GM12878 (cell line): ENCODE results near the gene ADGRV1. TPM values are rescaled to one million over a fixed set of nuclear protein-coding genes. Genes with fewer than 3 reads are reported as not detected.

Experiments used
- ATAC-seq: fragments of 200-7000 bp; cut with Tn5 transposase; 3 replicates; pipeline ENCODE4 v1.9.1; 2020; ENCODE audit warnings: mild to moderate bottlenecking, moderate library complexity
- BruUV-seq: library from RNA; stranded (reverse); fragments of 400-500 nt; replicated peaks from 2 replicates; lab custom pipeline; 2021; lab: Mats Ljungman, UMichigan
- CTCF ChIA-PET: fragments of 300-600 bp; sonication (Branson Sonifier 250); formaldehyde crosslinking; extraction: SDS; loops from one replicate; lab custom pipeline; 2021; ENCODE audit warnings: inconsistent platforms; lab: Yijun Ruan, JAX
- POLR2A ChIA-PET: fragments of 350-600 bp; formaldehyde crosslinking; extraction: SDS; loops from one replicate; lab custom pipeline; 2021; ENCODE audit warnings: inconsistent platforms; lab: Charles Lee
- RAD21 ChIA-PET: fragments of 300-600 bp; sonication (Branson Sonifier 250); formaldehyde crosslinking; loops from one replicate; lab custom pipeline; 2023; ENCODE audit warnings: antibody characterized with exemption; ENCODE audit not compliant: unreplicated experiment; lab: Charles Lee
- SMC1A ChIA-PET: fragments of 300-600 bp; sonication (Branson Sonifier 250); formaldehyde crosslinking; loops from one replicate; lab custom pipeline; 2023; ENCODE audit not compliant: unreplicated experiment, uncharacterized antibody; lab: Charles Lee
- DNase-seq: peaks from one replicate; pipeline ENCODE4 v3.0.0-alpha.2; 2011; ENCODE audit warnings: low read depth, low spot score
- FAIRE-seq: peaks from 3 replicates; lab custom pipeline; 2011; peaks lifted over from hg19 to GRCh38; lab: Jason Lieb, UNC
- H2AFZ ChIP-seq: 2 replicates; pipeline ENCODE4 v1.6.0; 2011; ENCODE audit warnings: low read depth, low read length, control low read depth; ENCODE audit not compliant: control insufficient read depth
- H3K27ac ChIP-seq: 2 replicates; pipeline ENCODE4 v1.5.1; 2011; ENCODE audit warnings: control low read depth; ENCODE audit not compliant: control insufficient read depth, insufficient read depth
- H3K27me3 ChIP-seq, 2 experiments: replicated peaks in 1 of 2; 2 replicates each; pipeline versions ENCODE4 v1.6.0 to v1.6.1; 2011; ENCODE audit warnings: low read length in 1 of 2; ENCODE audit not compliant: control insufficient read depth in 2 of 2, insufficient read depth in 2 of 2
- H3K36me3 ChIP-seq, 2 experiments: 2 replicates each; pipeline ENCODE4 v1.5.1; 2011; ENCODE audit warnings: low read length in 1 of 2; ENCODE audit not compliant: control insufficient read depth in 2 of 2, insufficient read depth in 2 of 2
- H3K4me1 ChIP-seq: 2 replicates; pipeline ENCODE4 v1.6.1; 2011; ENCODE audit warnings: mild to moderate bottlenecking, low read length, moderate library complexity, mixed read lengths; ENCODE audit not compliant: control insufficient read depth, insufficient read depth
- H3K4me2 ChIP-seq: 2 replicates; pipeline ENCODE4 v1.6.0; 2011; ENCODE audit warnings: control low read depth; ENCODE audit not compliant: control insufficient read depth, insufficient read depth
- H3K4me3 ChIP-seq: fragments of 200-600 bp; sonication (generic); 2 replicates; pipeline ENCODE4 v1.5.1; 2016
- H3K79me2 ChIP-seq: 2 replicates; pipeline ENCODE4 v1.6.0; 2011; ENCODE audit warnings: low read length; ENCODE audit not compliant: control insufficient read depth, insufficient read depth
- H3K9ac ChIP-seq: 2 replicates; pipeline ENCODE4 v1.8.0; 2011; ENCODE audit warnings: low read length, control low read depth, mixed read lengths; ENCODE audit not compliant: control insufficient read depth, insufficient read depth
- H3K9me3 ChIP-seq: replicated peaks from 3 replicates; pipeline ENCODE4 v1.5.1; 2011; ENCODE audit warnings: mild to moderate bottlenecking, low read length; ENCODE audit not compliant: control insufficient read depth, insufficient read depth
- H4K20me1 ChIP-seq: 2 replicates; pipeline ENCODE4 v1.6.0; 2011; ENCODE audit not compliant: control insufficient read depth, insufficient read depth
- ASH2L ChIP-seq: fragments of 300-600, 200-600 bp; sonication (generic); IDR thresholded peaks from 2 replicates; pipeline ENCODE4 v1.6.1; 2017; ENCODE audit warnings: low read depth, mild to moderate bottlenecking, borderline replicate concordance
- CREB1 ChIP-seq: IDR thresholded peaks from 2 replicates; pipeline ENCODE4 v1.6.1; 2012; ENCODE audit warnings: low read depth, mild to moderate bottlenecking, inconsistent platforms
- FOXK2 ChIP-seq: fragments of 450-650 bp; IDR thresholded peaks from 2 replicates; pipeline ENCODE4 v1.6.1; 2017; ENCODE audit warnings: mild to moderate bottlenecking, moderate library complexity
- NFYA ChIP-seq: IDR thresholded peaks from 2 replicates; pipeline ENCODE4 v1.6.1; 2011; ENCODE audit warnings: low read depth, mild to moderate bottlenecking, low read length, improper control_type of control experiment, borderline replicate concordance
- NFYB ChIP-seq: IDR thresholded peaks from 2 replicates; pipeline ENCODE4 v1.6.1; 2011; ENCODE audit warnings: low read depth, mild to moderate bottlenecking, low read length, improper control_type of control experiment, moderate library complexity; ENCODE audit not compliant: insufficient read depth
- NRF1 ChIP-seq: conservative IDR thresholded peaks from 2 replicates; pipeline ENCODE4 v1.6.1; 2011; ENCODE audit warnings: mild to moderate bottlenecking, low read depth, low read length, improper control_type of control experiment
- PAX5 ChIP-seq: IDR thresholded peaks from 2 replicates; pipeline ENCODE4 v1.6.1; 2011; ENCODE audit warnings: low read depth, low read length, borderline replicate concordance
- PML ChIP-seq: IDR thresholded peaks from 2 replicates; pipeline ENCODE4 v1.6.1; 2012; ENCODE audit warnings: low read length, inconsistent platforms
- SIX5 ChIP-seq: IDR thresholded peaks from 2 replicates; pipeline ENCODE4 v1.6.1; 2011; ENCODE audit warnings: mild to moderate bottlenecking, low read depth, low read length, moderate library complexity; ENCODE audit not compliant: severe bottlenecking
- SMAD5 ChIP-seq: IDR thresholded peaks from 2 replicates; pipeline ENCODE4 v1.6.1; 2016; ENCODE audit warnings: antibody characterized with exemption, low read depth
- SREBF1 ChIP-seq: IDR thresholded peaks from 2 replicates; pipeline ENCODE4 v1.6.1; 2012; ENCODE audit warnings: mild to moderate bottlenecking, low read length
- SUPT20H ChIP-seq: IDR thresholded peaks from 2 replicates; pipeline ENCODE4 v1.6.1; 2011; ENCODE audit warnings: low read depth, mild to moderate bottlenecking, low read length, moderate library complexity, borderline replicate concordance; ENCODE audit not compliant: control insufficient read depth
- SUZ12 ChIP-seq: fragments of 200-600 bp; sonication (generic); IDR thresholded peaks from one replicate; pipeline ENCODE4 v1.6.1; 2018; ENCODE audit warnings: antibody characterized with exemption, mild to moderate bottlenecking; ENCODE audit not compliant: unreplicated experiment
- YY1 ChIP-seq: IDR thresholded peaks from 2 replicates; pipeline ENCODE4 v1.6.1; 2011; ENCODE audit warnings: low read depth, mild to moderate bottlenecking, low read length
- in situ Hi-C: fragments of 300-500 bp; cut with MboI; formaldehyde crosslinking; loops from 9 replicates; pipeline ENCODE4 v1.14.3; 2018; ENCODE audit warnings: mixed read lengths
- intact Hi-C: fragments of 100-400 bp; cut with micrococcal nuclease; formaldehyde crosslinking; loops from one replicate; pipeline ENCODE4 v1.14.2; 2022; ENCODE audit not compliant: unreplicated experiment
- polyA plus RNA-seq, 11 experiments: library from polyadenylated mRNA; depleted of rRNA in 4 of 11; unstranded in 6 of 11; stranded (reverse) in 5 of 11; fragments of >200 nt; fragmentation: Nextera tagmentation in 4 of 11; fragmentation: Illumina TruSeq in 1 of 11; extraction: Ambion mirVana in 4 of 11; extraction: Trizol in 1 of 11; gene quantifications; 1 replicate in 1 of 11; 2 replicates in 10 of 11; pipeline versions ENCODE4 v1.2.1 to v1.2.3, GENCODE V29; 2011 to 2016; ENCODE audit warnings: inconsistent platforms in 2 of 11, missing spikeins in 2 of 11, low read depth in 1 of 11
- total RNA-seq, 4 experiments: library from RNA; depleted of rRNA in 3 of 4; stranded (reverse); fragments of >200 nt in 3 of 4; fragmentation: Illumina TruSeq in 1 of 4; extraction: Trizol in 1 of 4; gene quantifications; 2 replicates each; pipeline versions ENCODE4 v1.2.1 to v1.2.3, GENCODE V29; 2013 to 2021
- TF ChIP-seq, protein P1 (sequence below): fragments of 450-650 bp; IDR thresholded peaks from 2 replicates; pipeline ENCODE4 v1.6.1; 2018; ENCODE audit warnings: mild to moderate bottlenecking, low read depth, moderate library complexity; ENCODE audit not compliant: partially characterized antibody
- TF ChIP-seq, protein P2 (sequence below): fragments of 450-650 bp; IDR thresholded peaks from 2 replicates; pipeline ENCODE4 v1.6.1; 2014; ENCODE audit warnings: mild to moderate bottlenecking
- TF ChIP-seq, protein P3 (sequence below): fragments of 450-650 bp; IDR thresholded peaks from 2 replicates; pipeline ENCODE4 v1.6.1; 2017; ENCODE audit warnings: mild to moderate bottlenecking, moderate library complexity

Gene ADGRV1
- total and polyA plus RNA-seq, 10 of the 15 experiments (the other 5 are each of a cell fraction or from before 2014, with no cell fraction given) = 0.04 to 8.1 (median 0.16) TPM; not detected in 1

DNA sequence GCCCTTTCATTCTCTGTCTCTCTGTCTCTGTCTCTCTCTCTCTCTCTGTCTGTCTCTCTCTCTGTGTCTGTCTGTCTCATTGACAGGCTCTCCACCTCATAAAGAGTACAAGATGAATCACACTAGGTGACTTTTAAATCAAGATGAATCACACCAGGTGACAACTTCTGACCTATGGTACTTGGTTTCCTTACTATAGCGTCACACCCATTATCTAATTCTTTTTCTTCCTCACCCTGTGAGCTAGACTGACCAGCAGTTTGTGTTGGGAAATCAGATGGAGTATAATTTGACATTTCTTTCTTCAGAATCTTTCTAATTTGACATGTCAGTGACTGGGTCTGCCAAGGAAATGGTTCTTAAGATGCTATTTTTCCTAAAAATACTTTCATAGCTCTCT, 591.6 kb downstream of the ADGRV1 start (continued):
- TF ChIP-seq, protein P1, sequence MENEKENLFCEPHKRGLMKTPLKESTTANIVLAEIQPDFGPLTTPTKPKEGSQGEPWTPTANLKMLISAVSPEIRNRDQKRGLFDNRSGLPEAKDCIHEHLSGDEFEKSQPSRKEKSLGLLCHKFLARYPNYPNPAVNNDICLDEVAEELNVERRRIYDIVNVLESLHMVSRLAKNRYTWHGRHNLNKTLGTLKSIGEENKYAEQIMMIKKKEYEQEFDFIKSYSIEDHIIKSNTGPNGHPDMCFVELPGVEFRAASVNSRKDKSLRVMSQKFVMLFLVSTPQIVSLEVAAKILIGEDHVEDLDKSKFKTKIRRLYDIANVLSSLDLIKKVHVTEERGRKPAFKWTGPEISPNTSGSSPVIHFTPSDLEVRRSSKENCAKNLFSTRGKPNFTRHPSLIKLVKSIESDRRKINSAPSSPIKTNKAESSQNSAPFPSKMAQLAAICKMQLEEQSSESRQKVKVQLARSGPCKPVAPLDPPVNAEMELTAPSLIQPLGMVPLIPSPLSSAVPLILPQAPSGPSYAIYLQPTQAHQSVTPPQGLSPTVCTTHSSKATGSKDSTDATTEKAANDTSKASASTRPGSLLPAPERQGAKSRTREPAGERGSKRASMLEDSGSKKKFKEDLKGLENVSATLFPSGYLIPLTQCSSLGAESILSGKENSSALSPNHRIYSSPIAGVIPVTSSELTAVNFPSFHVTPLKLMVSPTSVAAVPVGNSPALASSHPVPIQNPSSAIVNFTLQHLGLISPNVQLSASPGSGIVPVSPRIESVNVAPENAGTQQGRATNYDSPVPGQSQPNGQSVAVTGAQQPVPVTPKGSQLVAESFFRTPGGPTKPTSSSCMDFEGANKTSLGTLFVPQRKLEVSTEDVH = no peak
- TF ChIP-seq SMAD5 (no peak), CREB1 (no peak), YY1 (no peak), PML (no peak), SREBF1 (no peak), NFYA (no peak), SIX5 (no peak)

DNA sequence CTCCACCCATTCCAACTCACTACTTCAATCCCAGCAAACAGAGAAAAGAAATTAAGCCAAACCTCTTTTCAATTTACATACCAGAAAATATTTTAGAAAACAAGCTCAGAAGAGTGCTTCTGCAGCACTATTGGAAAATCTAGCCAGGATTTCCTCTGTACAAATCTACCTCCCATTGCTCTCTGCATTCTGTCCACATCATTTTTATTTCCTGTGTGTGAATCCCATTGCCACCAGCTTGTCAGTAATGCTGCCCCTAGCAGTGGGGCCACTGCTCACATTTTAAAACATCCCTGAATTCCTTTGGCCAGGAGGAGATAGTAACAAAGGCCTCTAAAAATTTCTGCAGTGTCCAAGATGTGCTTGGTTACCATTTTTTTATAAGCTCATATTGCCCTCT, 592.0 kb downstream of the ADGRV1 start:
- CTCF ChIA-PET = interaction anchor here (0.7 to 1.1 kb wide), 2 partner anchors 30 to 33 kb away, joined by 4 to 6 read pairs; no protein-coding TSS in a partner anchor
- Histone ChIP-seq H2AFZ (no peak overlapping the region), H3K9ac (no peak overlapping the region), H3K4me3 (no peak overlapping the region), H3K79me2 (no peaks in the 10 kb centered on the region), H3K27ac (no peak overlapping the region), H3K9me3 (no peaks in the 10 kb centered on the region; the same call in 2 of the 3 replicates), H3K36me3 (no peaks in the 10 kb centered on the region), H3K4me2 (no peak overlapping the region), H3K27me3 (no peaks in the 10 kb centered on the region), H4K20me1 (no peaks in the 10 kb centered on the region), H3K4me1 (no peaks in the 10 kb centered on the region)
- SMC1A ChIA-PET = interaction anchor here (0.7 to 2.7 kb wide), 4 partner anchors 9 to 236 kb away, joined by 3 to 6 read pairs (median 4); no protein-coding TSS in a partner anchor
- RAD21 ChIA-PET = no interaction called here
- FAIRE-seq (no peak), DNase-seq (no peak), ATAC-seq (no peak)
- BruUV-seq = no TSS peak
- intact Hi-C loops (no loop called here), in situ Hi-C loops (no loop called here)
- TF ChIP-seq SUPT20H = no peak
- no peak for TF ChIP-seq NFYB
- no peak for TF ChIP-seq FOXK2
- TF ChIP-seq, protein P2, sequence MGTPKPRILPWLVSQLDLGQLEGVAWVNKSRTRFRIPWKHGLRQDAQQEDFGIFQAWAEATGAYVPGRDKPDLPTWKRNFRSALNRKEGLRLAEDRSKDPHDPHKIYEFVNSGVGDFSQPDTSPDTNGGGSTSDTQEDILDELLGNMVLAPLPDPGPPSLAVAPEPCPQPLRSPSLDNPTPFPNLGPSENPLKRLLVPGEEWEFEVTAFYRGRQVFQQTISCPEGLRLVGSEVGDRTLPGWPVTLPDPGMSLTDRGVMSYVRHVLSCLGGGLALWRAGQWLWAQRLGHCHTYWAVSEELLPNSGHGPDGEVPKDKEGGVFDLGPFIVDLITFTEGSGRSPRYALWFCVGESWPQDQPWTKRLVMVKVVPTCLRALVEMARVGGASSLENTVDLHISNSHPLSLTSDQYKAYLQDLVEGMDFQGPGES = no peak
- no peak for TF ChIP-seq ASH2L
- TF ChIP-seq NRF1 = no peak
- TF ChIP-seq PAX5 = no peak
- TF ChIP-seq, protein P3, sequence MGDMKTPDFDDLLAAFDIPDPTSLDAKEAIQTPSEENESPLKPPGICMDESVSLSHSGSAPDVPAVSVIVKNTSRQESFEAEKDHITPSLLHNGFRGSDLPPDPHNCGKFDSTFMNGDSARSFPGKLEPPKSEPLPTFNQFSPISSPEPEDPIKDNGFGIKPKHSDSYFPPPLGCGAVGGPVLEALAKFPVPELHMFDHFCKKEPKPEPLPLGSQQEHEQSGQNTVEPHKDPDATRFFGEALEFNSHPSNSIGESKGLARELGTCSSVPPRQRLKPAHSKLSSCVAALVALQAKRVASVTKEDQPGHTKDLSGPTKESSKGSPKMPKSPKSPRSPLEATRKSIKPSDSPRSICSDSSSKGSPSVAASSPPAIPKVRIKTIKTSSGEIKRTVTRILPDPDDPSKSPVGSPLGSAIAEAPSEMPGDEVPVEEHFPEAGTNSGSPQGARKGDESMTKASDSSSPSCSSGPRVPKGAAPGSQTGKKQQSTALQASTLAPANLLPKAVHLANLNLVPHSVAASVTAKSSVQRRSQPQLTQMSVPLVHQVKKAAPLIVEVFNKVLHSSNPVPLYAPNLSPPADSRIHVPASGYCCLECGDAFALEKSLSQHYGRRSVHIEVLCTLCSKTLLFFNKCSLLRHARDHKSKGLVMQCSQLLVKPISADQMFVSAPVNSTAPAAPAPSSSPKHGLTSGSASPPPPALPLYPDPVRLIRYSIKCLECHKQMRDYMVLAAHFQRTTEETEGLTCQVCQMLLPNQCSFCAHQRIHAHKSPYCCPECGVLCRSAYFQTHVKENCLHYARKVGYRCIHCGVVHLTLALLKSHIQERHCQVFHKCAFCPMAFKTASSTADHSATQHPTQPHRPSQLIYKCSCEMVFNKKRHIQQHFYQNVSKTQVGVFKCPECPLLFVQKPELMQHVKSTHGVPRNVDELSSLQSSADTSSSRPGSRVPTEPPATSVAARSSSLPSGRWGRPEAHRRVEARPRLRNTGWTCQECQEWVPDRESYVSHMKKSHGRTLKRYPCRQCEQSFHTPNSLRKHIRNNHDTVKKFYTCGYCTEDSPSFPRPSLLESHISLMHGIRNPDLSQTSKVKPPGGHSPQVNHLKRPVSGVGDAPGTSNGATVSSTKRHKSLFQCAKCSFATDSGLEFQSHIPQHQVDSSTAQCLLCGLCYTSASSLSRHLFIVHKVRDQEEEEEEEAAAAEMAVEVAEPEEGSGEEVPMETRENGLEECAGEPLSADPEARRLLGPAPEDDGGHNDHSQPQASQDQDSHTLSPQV = no peak
- no peak for TF ChIP-seq SUZ12
- POLR2A ChIA-PET = interaction anchor here (0.6 kb wide), 1 partner anchor 24 kb away, joined by 4 read pairs; no protein-coding TSS in a partner anchor
